Progenitor cell of endocrine pancreas (in vitro differentiated cells): ENCODE results near the gene MAVS. TPM values are rescaled to one million over a fixed set of nuclear protein-coding genes. Genes with fewer than 3 reads are reported as not detected.
"Not testable (repeated sequence)": the region's sequence is repeated elsewhere in the genome, so short reads cannot be mapped to it uniquely, and the experiment has no call there.

Experiments used
- DNase-seq: peaks from one replicate; pipeline ENCODE4 v3.0.0; 2021; ENCODE audit warnings: low spot score; ENCODE audit not compliant: unreplicated experiment
- H3K27ac Mint-ChIP-seq: 2 replicates; pipeline ENCODE4 v1.8.0; 2021; ENCODE audit warnings: mild to moderate bottlenecking, moderate library complexity, mixed read lengths
- H3K27me3 Mint-ChIP-seq: 2 replicates; pipeline ENCODE4 v1.8.0; 2021; ENCODE audit warnings: mixed read lengths
- H3K36me3 Mint-ChIP-seq: 2 replicates; pipeline ENCODE4 v1.8.0; 2022; ENCODE audit warnings: mixed read lengths; ENCODE audit not compliant: insufficient read depth
- H3K4me1 Mint-ChIP-seq: 2 replicates; pipeline ENCODE4 v1.8.0; 2021; ENCODE audit warnings: low read depth, mixed read lengths
- H3K4me3 Mint-ChIP-seq: 2 replicates; pipeline ENCODE4 v1.8.0; 2021; ENCODE audit warnings: low read depth, mild to moderate bottlenecking, moderate library complexity, mixed read lengths
- H3K9me3 Mint-ChIP-seq: 2 replicates; pipeline ENCODE4 v1.8.0; 2021; ENCODE audit warnings: low read depth, mixed read lengths
- CTCF ChIP-seq: fragments of 200-600 bp; sonication (generic); IDR thresholded peaks from one replicate; pipeline ENCODE4 v1.5.0; 2021; ENCODE audit warnings: antibody characterized with exemption, mild to moderate bottlenecking; ENCODE audit not compliant: unreplicated experiment
- total RNA-seq: library from RNA; stranded (reverse); gene quantifications from 2 replicates; pipeline ENCODE4 v1.2.1, GENCODE V29; 2021

Gene MAVS
- total RNA-seq, 1 donor from 2014 or later: 43.8 TPM

- H3K27ac Mint-ChIP-seq: no peak overlapping the region
- no peak for TF ChIP-seq CTCF
- H3K4me3 Mint-ChIP-seq: no peak overlapping the region
- peaks cover 7% of the 10 kb centered on the region for H3K36me3 Mint-ChIP-seq
- no peaks in the 10 kb centered on the region for H3K27me3 Mint-ChIP-seq
- DNase-seq: no peak
- no peaks in the 10 kb centered on the region for H3K9me3 Mint-ChIP-seq
- no peaks in the 10 kb centered on the region for H3K4me1 Mint-ChIP-seq
Measured at GRCh38 chr20:3828798-3829197, 17.8 kb upstream of the MAVS start.

- H3K27me3 Mint-ChIP-seq, H3K4me1 Mint-ChIP-seq, H3K9me3 Mint-ChIP-seq, H3K36me3 Mint-ChIP-seq, DNase-seq, H3K27ac Mint-ChIP-seq, H3K4me3 Mint-ChIP-seq: not testable (repeated sequence)
Measured at GRCh38 chr20:3829891-3830290, 16.7 kb upstream of the MAVS start.

GRCh38 chr20:3836132-3836531 is 10.5 kb upstream of the MAVS start:
- Mint-ChIP-seq H3K4me3 (no peak overlapping the region), H3K27ac (no peak overlapping the region), H3K9me3 (no peaks in the 10 kb centered on the region), H3K27me3 (no peaks in the 10 kb centered on the region), H3K36me3 (peaks cover 4% of the 10 kb centered on the region), H3K4me1 (no peaks in the 10 kb centered on the region)
- DNase-seq: no peak
- TF ChIP-seq CTCF: no peak

GRCh38 chr20:3839328-3839727 is 7.3 kb upstream of the MAVS start:
- DNase-seq: no peak
- H3K36me3 Mint-ChIP-seq: peaks cover 4% of the 10 kb centered on the region
- no peak overlapping the region for H3K27ac Mint-ChIP-seq

GRCh38 chr20:3840201-3840600 is 6.4 kb upstream of the MAVS start:
- not testable (repeated sequence) for DNase-seq, H3K4me3 Mint-ChIP-seq, H3K27ac Mint-ChIP-seq, H3K36me3 Mint-ChIP-seq, H3K9me3 Mint-ChIP-seq, H3K4me1 Mint-ChIP-seq, H3K27me3 Mint-ChIP-seq

More at GRCh38 chr20:3839328-3839727, 7.3 kb upstream of the MAVS start:
- H3K4me3 Mint-ChIP-seq: no peak overlapping the region
- no peaks in the 10 kb centered on the region for H3K9me3 Mint-ChIP-seq
- TF ChIP-seq CTCF: no peak
- no peaks in the 10 kb centered on the region for H3K27me3 Mint-ChIP-seq
- H3K4me1 Mint-ChIP-seq: no peaks in the 10 kb centered on the region

GRCh38 chr20:3842348-3842930 is 4.2 kb upstream of the MAVS start:
- Mint-ChIP-seq H3K36me3 (no peaks in the 10 kb centered on the region), H3K4me3 (no peak overlapping the region), H3K4me1 (peaks cover 3% of the 10 kb centered on the region), H3K27me3 (no peaks in the 10 kb centered on the region), H3K27ac (no peak overlapping the region), H3K9me3 (no peaks in the 10 kb centered on the region)
- no peak for DNase-seq
- no peak for TF ChIP-seq CTCF
